Nephron progenitor cell (in vitro differentiated cells): Measurements from ENCODE around the gene HSPG2.

Source experiments
- DNase-seq: peaks from one replicate; pipeline ENCODE4 v3.0.0; 2021
- H3K27ac Mint-ChIP-seq: 2 replicates; pipeline ENCODE4 v1.8.0; 2021; ENCODE audit warnings: mild to moderate bottlenecking, moderate library complexity, mixed read lengths
- H3K27me3 Mint-ChIP-seq: 2 replicates; pipeline ENCODE4 v1.8.0; 2021; ENCODE audit warnings: mild to moderate bottlenecking, low read depth, mixed read lengths; ENCODE audit not compliant: poor library complexity
- H3K36me3 Mint-ChIP-seq: 2 replicates; pipeline ENCODE4 v1.8.0; 2021; ENCODE audit warnings: low read depth, mixed read lengths
- H3K4me1 Mint-ChIP-seq: 2 replicates; pipeline ENCODE4 v1.8.0; 2021; ENCODE audit warnings: mixed read lengths
- H3K4me3 Mint-ChIP-seq: 2 replicates; pipeline ENCODE4 v1.8.0; 2021; ENCODE audit warnings: mild to moderate bottlenecking, moderate library complexity, mixed read lengths
- H3K9me3 Mint-ChIP-seq: 2 replicates; pipeline ENCODE4 v1.8.0; 2021; ENCODE audit warnings: mild to moderate bottlenecking, moderate library complexity, mixed read lengths
- TF ChIP-seq, protein P1 (sequence below): fragments of 200-600 bp; sonication (generic); IDR thresholded peaks from 2 replicates; pipeline ENCODE4 v1.5.0; 2021; ENCODE audit warnings: antibody characterized with exemption

The HSPG2 gene

DNA sequence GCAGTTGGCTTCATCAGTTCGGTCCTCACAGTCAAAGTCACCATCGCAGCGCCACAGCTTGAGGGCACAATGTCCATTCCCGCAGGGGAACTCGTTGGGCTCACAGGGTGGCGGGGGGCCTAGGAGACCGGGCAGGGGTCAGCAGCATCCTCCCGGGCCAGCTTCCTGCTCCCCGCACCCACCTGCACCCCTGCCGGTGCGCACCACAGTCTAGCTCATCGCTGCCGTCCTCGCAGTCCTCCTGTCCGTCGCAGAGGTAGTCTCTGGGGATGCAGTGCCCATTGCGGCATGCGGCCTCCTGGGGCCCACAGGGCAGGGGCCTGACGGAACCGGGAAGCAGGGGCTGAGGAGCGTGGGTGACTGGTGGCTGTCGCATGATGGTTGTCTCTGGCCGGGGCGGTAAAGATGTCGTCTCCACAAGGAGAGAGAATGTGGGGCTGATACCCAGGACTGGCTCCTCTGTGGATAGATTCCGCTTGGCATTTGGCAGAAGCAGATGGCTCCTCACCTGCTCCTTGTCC lies 49.8 kb downstream of the HSPG2 start:
- no peak overlapping the region for H3K27ac Mint-ChIP-seq

GRCh38 chr1:21886486-21887215 lies 50.5 kb downstream of the HSPG2 start:
- H3K4me3 Mint-ChIP-seq = no peak overlapping the region
- no peaks in the 10 kb centered on the region for H3K4me1 Mint-ChIP-seq
- peaks cover 29% of the 10 kb centered on the region for H3K36me3 Mint-ChIP-seq
- DNase-seq = no peak
- H3K27ac Mint-ChIP-seq = peak overlapping the region; percentile 56
- no peaks in the 10 kb centered on the region for H3K9me3 Mint-ChIP-seq
- TF ChIP-seq, protein P1, sequence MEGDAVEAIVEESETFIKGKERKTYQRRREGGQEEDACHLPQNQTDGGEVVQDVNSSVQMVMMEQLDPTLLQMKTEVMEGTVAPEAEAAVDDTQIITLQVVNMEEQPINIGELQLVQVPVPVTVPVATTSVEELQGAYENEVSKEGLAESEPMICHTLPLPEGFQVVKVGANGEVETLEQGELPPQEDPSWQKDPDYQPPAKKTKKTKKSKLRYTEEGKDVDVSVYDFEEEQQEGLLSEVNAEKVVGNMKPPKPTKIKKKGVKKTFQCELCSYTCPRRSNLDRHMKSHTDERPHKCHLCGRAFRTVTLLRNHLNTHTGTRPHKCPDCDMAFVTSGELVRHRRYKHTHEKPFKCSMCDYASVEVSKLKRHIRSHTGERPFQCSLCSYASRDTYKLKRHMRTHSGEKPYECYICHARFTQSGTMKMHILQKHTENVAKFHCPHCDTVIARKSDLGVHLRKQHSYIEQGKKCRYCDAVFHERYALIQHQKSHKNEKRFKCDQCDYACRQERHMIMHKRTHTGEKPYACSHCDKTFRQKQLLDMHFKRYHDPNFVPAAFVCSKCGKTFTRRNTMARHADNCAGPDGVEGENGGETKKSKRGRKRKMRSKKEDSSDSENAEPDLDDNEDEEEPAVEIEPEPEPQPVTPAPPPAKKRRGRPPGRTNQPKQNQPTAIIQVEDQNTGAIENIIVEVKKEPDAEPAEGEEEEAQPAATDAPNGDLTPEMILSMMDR = no peak
- no peaks in the 10 kb centered on the region for H3K27me3 Mint-ChIP-seq

More for the DNA sequence above, 49.8 kb downstream of the HSPG2 start:
- TF ChIP-seq, protein P1 = no peak
- DNase-seq = no peak
- H3K4me3 Mint-ChIP-seq = no peak overlapping the region
- H3K27me3 Mint-ChIP-seq = no peaks in the 10 kb centered on the region
- H3K9me3 Mint-ChIP-seq = no peaks in the 10 kb centered on the region
- H3K4me1 Mint-ChIP-seq = no peaks in the 10 kb centered on the region
- H3K36me3 Mint-ChIP-seq = peaks cover 29% of the 10 kb centered on the region

GRCh38 chr1:21885236-21886037 lies 51.7 kb downstream of the HSPG2 start:
- Mint-ChIP-seq H3K27me3 (no peaks in the 10 kb centered on the region), H3K27ac (peak overlapping the region; percentile 88), H3K9me3 (no peaks in the 10 kb centered on the region), H3K4me3 (no peak overlapping the region), H3K36me3 (peaks cover 29% of the 10 kb centered on the region), H3K4me1 (no peaks in the 10 kb centered on the region)
- TF ChIP-seq, protein P1 = no peak
- DNase-seq = no peak

DNA sequence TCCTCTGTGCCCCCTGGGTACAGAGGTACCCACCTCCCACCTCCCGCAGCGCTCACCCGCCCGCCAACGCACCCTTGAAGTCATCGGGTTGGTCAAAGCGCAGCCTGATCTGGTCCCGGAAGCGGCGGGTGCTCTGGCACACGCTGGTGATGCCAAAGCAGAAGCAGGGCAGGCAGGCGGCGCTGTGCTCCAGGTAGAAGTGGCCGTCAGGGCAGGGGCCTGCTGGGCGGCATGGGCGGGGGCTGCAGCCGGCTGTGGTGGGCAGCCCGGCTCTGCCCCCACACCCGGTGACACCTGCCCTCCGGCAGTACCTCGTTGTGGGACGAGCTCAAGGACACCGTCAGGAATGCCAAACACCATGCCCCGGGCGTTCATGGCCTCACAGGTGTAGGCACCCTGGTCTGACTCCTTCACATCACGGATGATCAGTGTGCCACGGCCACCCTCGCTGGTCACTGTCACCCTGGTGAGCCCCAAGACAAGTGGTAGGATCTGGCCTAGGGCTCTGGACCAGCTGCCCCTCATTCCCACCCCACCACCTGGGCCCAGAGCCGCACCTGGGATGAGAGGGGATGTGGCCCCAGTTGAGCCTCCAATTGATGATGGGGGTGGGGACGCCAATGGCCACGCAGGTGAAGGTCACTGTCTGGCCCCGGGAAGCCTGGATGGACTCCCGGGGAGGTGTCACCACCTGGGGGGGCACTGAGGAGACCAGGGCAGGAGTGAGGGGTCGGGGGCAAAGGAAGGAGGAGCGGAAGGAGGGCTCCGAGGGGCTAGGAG lies 52.5 kb downstream of the HSPG2 start:
- Mint-ChIP-seq H3K9me3 (no peaks in the 10 kb centered on the region), H3K4me3 (no peak overlapping the region), H3K4me1 (no peaks in the 10 kb centered on the region), H3K36me3 (peaks cover 29% of the 10 kb centered on the region), H3K27me3 (no peaks in the 10 kb centered on the region), H3K27ac (no peak overlapping the region)
- no peak for DNase-seq
- TF ChIP-seq, protein P1 = no peak

DNA sequence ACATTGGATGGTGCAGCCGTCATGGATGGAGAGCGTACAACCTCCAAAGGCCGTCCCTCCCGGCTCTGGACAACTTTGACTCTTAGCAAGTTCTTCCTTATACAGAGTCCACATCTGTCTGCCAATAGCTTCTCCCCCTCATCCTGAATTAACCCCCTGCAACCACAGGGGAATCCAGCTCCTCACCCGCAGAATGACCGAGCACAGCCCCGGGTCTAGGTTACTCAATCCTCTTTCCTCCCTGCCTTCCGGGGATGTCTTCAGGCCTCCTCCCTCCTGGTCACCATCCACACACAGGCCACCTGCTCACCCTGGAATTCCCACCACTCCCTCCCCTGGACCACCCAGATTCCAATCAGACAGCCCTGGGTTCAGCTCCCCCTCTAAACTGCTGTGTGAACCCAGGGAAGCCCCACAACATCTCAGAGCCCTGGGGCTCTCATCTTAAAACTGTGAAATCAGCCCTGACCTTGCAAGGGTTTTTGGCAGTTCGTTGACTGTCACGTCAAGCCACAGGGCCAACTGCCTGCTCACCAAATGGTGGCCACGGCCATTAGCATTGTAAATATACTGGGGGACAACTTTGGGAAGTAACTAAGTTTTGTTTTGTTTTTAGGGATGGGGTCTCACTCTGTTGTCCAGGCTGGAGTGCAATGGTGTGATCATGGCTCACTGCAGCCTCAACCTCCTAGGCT lies 54.2 kb downstream of the HSPG2 start:
- DNase-seq = no peak
- H3K9me3 Mint-ChIP-seq = no peaks in the 10 kb centered on the region
- TF ChIP-seq, protein P1 = no peak
- peak overlapping the region; percentile 25 for H3K27ac Mint-ChIP-seq
- H3K36me3 Mint-ChIP-seq = peaks cover 20% of the 10 kb centered on the region
- H3K4me3 Mint-ChIP-seq = no peak overlapping the region
- no peaks in the 10 kb centered on the region for H3K27me3 Mint-ChIP-seq
- peaks cover 4% of the 10 kb centered on the region for H3K4me1 Mint-ChIP-seq
